HCT116 (cell line): ENCODE results near the gene ZC3H7A.

Source experiments
- CTCF ChIP-seq, 3 experiments: fragments of 200-600 bp in 1 of 3; sonication (generic) in 1 of 3; IDR thresholded peaks in 2 of 3; conservative IDR thresholded peaks in 1 of 3; 2 replicates each; pipeline ENCODE4 v1.5.1; 2012 to 2017; ENCODE audit warnings: low read depth in 2 of 3, low read length in 2 of 3, antibody characterized with exemption in 1 of 3, borderline replicate concordance in 1 of 3, control low read depth in 1 of 3, mild to moderate bottlenecking in 1 of 3, mixed read lengths in 1 of 3, mixed run types in 1 of 3, moderate library complexity in 1 of 3; ENCODE audit not compliant: insufficient read depth in 1 of 3
- EGR1 ChIP-seq: IDR thresholded peaks from 2 replicates; pipeline ENCODE4 v1.6.1; 2012; ENCODE audit warnings: low read depth
- EZH2 ChIP-seq: fragments of 200-600 bp; sonication (generic); IDR thresholded peaks from 2 replicates; pipeline ENCODE4 v1.6.1; 2017; ENCODE audit warnings: antibody characterized with exemption, mixed run types
- JUND ChIP-seq: IDR thresholded peaks from 2 replicates; pipeline ENCODE4 v1.6.1; 2012
- MAX ChIP-seq: IDR thresholded peaks from 2 replicates; pipeline ENCODE4 v1.6.1; 2012
- POLR2A ChIP-seq: IDR thresholded peaks from 2 replicates; pipeline ENCODE4 v1.7.0; 2011; ENCODE audit warnings: borderline replicate concordance; ENCODE audit not compliant: insufficient read depth, insufficient read length; ENCODE audit errors: extremely low read depth
- POLR2AphosphoS5 ChIP-seq: IDR thresholded peaks from 2 replicates; pipeline ENCODE4 v1.6.1; 2011; ENCODE audit warnings: mild to moderate bottlenecking, low read depth, low read length, moderate library complexity
- REST ChIP-seq: IDR thresholded peaks from 2 replicates; pipeline ENCODE4 v1.6.1; 2012; ENCODE audit warnings: low read depth
- SP1 ChIP-seq: IDR thresholded peaks from 2 replicates; pipeline ENCODE4 v1.6.1; 2012; ENCODE audit warnings: low read depth
- TCF7L2 ChIP-seq: IDR thresholded peaks from 2 replicates; pipeline ENCODE4 v1.7.0; 2011; ENCODE audit warnings: borderline replicate concordance, inconsistent platforms; ENCODE audit not compliant: insufficient read depth, insufficient read length; ENCODE audit errors: extremely low read depth
- ZFX ChIP-seq: fragments of 450-650 bp; IDR thresholded peaks from 2 replicates; pipeline ENCODE4 v1.6.1; 2017

GRCh38 chr16:11744075-11744470, 53.0 kb downstream of the ZC3H7A start:
- TF ChIP-seq JUND (no peak), EZH2 (no peak), CTCF (IDR thresholded peaks at IDR 0.05 in 2 of 3, conservative IDR thresholded peaks at IDR 0.05 in 1 of 3; ENCODE audit: borderline replicate concordance in 1 of 3, insufficient read depth in 1 of 3, low read depth in 2 of 3, low read length in 2 of 3) (no peak), SP1 (no peak), REST (no peak), EGR1 (no peak), MAX (no peak), TCF7L2 (no peak), POLR2A (no peak), POLR2AphosphoS5 (no peak), ZFX (no peak)
